ENCODE measurements around the gene PDZD4. TPM values are rescaled to one million over a fixed set of nuclear protein-coding genes. Genes with fewer than 3 reads are reported as not detected.
A peak's percentile ranks its signal among the peaks of the same experiment; 100 is the strongest.

The PDZD4 gene
- total RNA-seq, 1 donor from 2014 or later: 165 TPM

GRCh38 chrX:153777261-153778090 is 52.9 kb downstream of the PDZD4 start:
- FAIRE-seq (no peak), DNase-seq (ENCODE audit: low spot score in 2 of 2) (no peak)

GRCh38 chrX:153776611-153777045 is 53.7 kb downstream of the PDZD4 start:
- FAIRE-seq (no peak), DNase-seq (ENCODE audit: low spot score in 2 of 2) (no peak)

GRCh38 chrX:153776120-153776599 is 54.2 kb downstream of the PDZD4 start:
- FAIRE-seq (no peak), DNase-seq (ENCODE audit: low spot score in 2 of 2) (no peak)

- FAIRE-seq (no peak), DNase-seq (ENCODE audit: low spot score in 2 of 2) (no peak)
These were observed 54.8 kb downstream of the PDZD4 start for GRCh38 chrX:153775293-153776119.

- FAIRE-seq: no peak
- no peak for DNase-seq (ENCODE audit: low spot score in 2 of 2)
These were observed 55.6 kb downstream of the PDZD4 start for GRCh38 chrX:153774576-153775292.

GRCh38 chrX:153773741-153774575 is 56.4 kb downstream of the PDZD4 start:
- DNase-seq (ENCODE audit: low spot score in 2 of 2) (peak in 1 of 2 donors; percentile 40), FAIRE-seq (no peak)

- no peak for FAIRE-seq
- peak in 1 of 2 donors; percentile 31 for DNase-seq (ENCODE audit: low spot score in 2 of 2)
These were observed 57.1 kb downstream of the PDZD4 start for GRCh38 chrX:153773218-153773611.

- DNase-seq (ENCODE audit: low spot score in 2 of 2) (peak in 1 of 2 donors; percentile 38), FAIRE-seq (no peak)
These were observed 57.8 kb downstream of the PDZD4 start for GRCh38 chrX:153772316-153773217.

- peak in 1 of 2 donors; percentile 44 for DNase-seq (ENCODE audit: low spot score in 2 of 2)
- FAIRE-seq: no peak
These were observed 58.7 kb downstream of the PDZD4 start for GRCh38 chrX:153771415-153772315.

GRCh38 chrX:153770601-153771414 is 59.5 kb downstream of the PDZD4 start:
- DNase-seq (ENCODE audit: low spot score in 2 of 2): peak; percentile 4 to 30
- no peak for FAIRE-seq

GRCh38 chrX:153769865-153770600 is 60.3 kb downstream of the PDZD4 start:
- DNase-seq (ENCODE audit: low spot score in 2 of 2) (peak in 1 of 2 donors; percentile 59), FAIRE-seq (no peak)

GRCh38 chrX:153769158-153769864 is 61.0 kb downstream of the PDZD4 start:
- DNase-seq (ENCODE audit: low spot score in 2 of 2) (peak in 1 of 2 donors; percentile 34), FAIRE-seq (no peak)

GRCh38 chrX:153768311-153769157 is 61.8 kb downstream of the PDZD4 start:
- FAIRE-seq (no peak), DNase-seq (ENCODE audit: low spot score in 2 of 2) (peak in 1 of 2 donors; percentile 38)

- FAIRE-seq (no peak), DNase-seq (ENCODE audit: low spot score in 2 of 2) (peak in 1 of 2 donors; percentile 29)
These were observed 62.7 kb downstream of the PDZD4 start for GRCh38 chrX:153767674-153768055.

Data from frontal cortex (tissue), 4 donors.